T47D (cell line): ENCODE data around the gene BCL2L11.

Experiments
- DNase-seq, 2 experiments: peaks; one replicate each; pipeline versions ENCODE4 v3.0.0 to v3.0.0-alpha.2; 2011 to 2012; ENCODE audit warnings: low read depth in 1 of 2, low spot score in 1 of 2
- JUND ChIP-seq: IDR thresholded peaks from 2 replicates; pipeline ENCODE4 v1.6.1; 2012; ENCODE audit warnings: low read depth
- in situ Hi-C: cut with HindIII; loops from 2 replicates; pipeline ENCODE4 v1.10.0; 2016; ENCODE audit warnings: low sequenced_read_pairs, low pct_unique_long_range_greater_than_20kb

The BCL2L11 gene

DNA sequence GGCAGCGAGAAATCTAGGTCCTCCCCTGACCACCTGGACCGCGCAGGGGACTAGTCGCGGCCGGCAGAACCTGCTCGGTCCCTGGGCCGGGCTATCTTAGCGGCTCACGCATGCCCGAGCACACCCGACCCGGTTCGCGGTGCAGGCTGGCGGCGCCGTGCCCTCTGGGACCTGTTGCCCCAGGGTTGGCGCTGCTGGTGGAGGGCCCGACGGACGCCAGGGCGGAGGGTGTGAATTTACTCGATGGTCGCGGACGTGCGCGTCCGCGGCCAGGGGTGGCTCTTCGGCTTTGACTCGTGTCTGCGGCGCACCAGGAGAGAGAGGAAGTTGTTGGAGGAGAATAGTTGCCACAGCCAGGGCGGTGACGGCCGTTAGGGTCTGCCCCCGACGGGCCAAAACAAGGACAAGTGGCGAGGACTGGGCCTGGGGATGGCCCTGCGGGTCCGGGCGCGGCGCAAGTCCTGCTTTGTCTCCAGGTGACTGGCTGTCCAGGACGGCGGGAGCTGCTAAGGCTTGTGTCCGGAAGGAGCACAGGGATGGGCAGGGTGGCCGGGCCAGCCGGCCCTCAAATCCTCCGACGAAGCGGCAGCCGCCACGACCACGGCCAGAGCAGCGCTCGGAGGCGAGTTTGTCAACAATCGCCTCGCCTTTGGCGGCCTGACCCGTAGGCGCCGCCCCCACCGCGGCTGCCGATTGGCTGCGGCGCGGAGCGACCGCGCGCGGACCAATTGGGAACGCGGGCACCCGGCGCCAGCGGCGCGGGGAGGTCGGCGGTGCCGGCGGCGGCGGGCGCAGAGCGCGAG, 1.3 kb downstream of the BCL2L11 start:
- TF ChIP-seq JUND = no peak
- peak; percentile 87 for DNase-seq
- in situ Hi-C loops = no loop called here

DNA sequence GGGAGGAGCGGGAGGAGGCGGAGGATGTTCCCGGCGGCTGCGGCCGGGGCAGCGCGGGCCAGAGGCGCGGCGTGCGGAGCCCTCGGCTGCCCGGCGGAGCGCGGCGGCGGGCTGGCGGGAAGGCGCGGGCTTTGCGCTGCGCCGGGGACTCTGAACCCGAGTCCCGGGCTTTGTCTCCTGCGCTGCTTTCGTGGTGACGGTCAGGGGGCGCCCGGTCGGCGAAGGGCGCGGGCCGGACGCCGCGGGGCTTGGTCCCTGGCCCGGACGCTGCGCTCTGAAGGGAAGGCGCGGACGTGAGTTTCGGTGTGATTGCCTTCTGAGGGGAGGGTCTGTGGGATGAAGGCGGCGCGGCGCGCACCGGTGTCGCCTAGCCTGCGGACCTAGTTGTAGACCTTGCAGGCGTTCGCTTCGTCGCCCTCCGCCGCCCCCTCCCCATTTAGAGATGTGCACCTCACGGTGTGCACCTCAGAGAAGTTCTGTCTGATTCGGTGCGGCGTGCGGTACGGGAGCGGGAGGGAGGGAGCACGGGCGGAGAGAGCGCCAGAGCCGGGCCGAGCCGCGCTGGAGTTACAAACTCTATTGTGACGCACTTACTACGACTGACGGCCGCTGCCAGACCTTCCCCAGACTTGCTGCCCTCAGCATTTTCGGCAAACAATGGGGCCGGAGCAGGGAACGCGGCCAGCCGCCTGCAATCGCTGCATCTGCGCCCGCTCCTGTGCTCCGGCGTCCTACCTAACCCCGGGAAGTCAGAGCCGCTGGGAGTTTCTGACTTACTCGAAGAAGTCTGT, 2.1 kb downstream of the BCL2L11 start:
- in situ Hi-C loops = no loop called here
- DNase-seq = peak in 1 of 2 experiments; percentile 64
- TF ChIP-seq JUND = no peak

DNA sequence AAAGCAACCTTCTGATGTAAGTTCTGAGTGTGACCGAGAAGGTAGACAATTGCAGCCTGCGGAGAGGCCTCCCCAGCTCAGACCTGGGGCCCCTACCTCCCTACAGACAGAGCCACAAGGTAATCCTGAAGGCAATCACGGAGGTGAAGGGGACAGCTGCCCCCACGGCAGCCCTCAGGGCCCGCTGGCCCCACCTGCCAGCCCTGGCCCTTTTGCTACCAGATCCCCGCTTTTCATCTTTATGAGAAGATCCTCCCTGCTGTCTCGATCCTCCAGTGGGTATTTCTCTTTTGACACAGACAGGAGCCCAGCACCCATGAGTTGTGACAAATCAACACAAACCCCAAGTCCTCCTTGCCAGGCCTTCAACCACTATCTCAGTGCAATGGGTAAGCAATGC, 3.0 kb downstream of the BCL2L11 start:
- in situ Hi-C loops = no loop called here
- no peak for DNase-seq

DNA sequence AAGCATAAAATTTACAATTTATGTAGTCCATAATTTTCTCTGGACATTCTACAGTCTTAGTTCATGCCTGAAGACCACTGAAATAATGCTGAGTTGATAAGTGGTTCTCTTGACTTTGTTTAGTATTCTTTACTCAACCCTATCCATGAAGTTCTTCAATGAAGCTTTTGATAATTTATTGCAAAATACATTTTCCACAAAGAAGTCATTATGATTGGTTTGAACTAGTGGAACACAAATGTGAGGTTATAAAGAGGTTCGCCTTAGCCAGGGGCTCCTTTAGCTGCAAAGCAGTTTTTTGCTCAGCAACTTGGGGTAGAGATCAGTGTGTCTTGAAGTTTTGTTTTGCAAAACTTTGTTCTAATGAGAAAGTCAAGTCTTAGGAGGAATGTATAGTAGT, 5.9 kb downstream of the BCL2L11 start:
- no peak for TF ChIP-seq JUND
- in situ Hi-C loops = no loop called here
- no peak for DNase-seq

More for the DNA sequence above, 3.0 kb downstream of the BCL2L11 start:
- no peak for TF ChIP-seq JUND

DNA sequence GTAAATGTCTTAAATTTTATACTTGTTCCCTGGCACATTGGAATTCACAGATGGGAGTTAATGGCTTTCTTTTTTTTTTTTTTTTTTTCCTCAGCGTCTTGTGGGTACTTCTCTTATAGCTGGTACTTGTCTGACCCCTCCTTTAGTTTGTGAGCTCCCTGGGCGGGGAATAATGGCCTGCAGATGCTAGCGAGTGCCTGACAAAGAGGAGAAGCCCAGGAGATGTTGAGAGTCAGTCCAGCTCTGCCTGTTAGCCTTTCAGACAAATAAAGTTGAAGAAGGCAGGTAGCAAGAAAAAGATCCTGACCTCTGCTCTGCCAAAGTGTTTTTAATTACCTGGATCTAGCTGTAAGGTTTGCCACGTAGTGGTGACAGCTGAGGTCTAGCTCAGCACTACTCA, 6.6 kb downstream of the BCL2L11 start:
- in situ Hi-C loops = no loop called here
- DNase-seq = no peak
- no peak for TF ChIP-seq JUND

DNA sequence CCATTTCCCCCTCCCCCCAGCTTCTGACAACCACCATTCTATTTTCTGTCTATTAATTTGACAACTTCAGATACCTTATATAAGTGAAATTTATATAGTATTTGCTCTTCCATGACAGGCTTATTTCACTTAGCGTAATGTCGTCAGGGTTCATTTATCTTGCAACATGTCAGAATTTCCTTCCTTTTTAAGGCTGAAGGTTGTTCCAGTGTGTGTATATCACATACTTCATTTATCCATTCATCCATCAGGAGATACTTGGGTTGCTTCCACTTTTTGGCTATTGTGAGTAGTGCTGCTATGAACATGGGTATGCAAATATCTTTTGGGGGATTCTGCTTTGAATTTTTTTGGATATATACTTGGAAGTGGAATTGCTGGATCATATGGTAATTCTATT, 7.4 kb downstream of the BCL2L11 start:
- no peak for TF ChIP-seq JUND
- in situ Hi-C loops = no loop called here
- DNase-seq = no peak

DNA sequence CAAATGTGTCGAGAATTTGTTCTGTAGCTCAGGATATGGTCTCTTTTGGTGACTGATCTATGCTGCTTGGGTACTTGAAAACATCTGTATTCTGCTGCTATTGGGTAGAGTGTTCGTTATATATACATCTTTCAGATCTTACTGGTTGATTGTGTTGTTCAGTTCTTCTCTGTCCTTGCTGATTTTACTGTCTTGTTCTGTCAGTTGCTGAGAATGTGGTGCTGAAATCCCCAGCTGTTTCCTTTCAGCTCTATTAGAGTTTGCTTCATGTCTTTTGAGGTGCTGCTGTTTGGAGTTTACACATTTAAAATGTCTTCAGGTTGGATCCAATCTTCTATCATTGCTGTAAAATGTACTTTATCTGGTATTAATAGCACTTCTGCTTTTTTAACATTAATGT, 12.9 kb downstream of the BCL2L11 start:
- TF ChIP-seq JUND = no peak

DNA sequence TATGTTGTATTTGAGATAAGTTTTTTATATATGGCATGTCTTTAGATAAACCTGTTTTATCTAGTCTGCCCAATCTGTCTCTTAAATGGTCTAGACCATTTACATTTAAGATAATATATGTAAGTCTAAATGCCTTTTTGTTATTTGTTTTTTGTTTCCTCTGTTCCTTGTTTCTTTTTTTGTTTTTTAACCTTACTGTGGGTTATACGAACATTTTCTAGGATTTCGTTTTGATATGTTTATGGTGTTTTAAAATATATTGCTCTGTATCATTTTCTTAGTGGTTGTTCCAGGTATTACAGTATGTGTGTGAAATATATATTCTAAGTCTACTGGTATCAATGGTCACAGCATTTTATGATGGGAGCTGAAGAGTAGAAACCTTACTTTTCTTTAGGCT, 13.3 kb downstream of the BCL2L11 start:
- no peak for TF ChIP-seq JUND
- in situ Hi-C loops = no loop called here

More for the DNA sequence above, 12.9 kb downstream of the BCL2L11 start:
- DNase-seq = no peak
- in situ Hi-C loops = no loop called here

DNA sequence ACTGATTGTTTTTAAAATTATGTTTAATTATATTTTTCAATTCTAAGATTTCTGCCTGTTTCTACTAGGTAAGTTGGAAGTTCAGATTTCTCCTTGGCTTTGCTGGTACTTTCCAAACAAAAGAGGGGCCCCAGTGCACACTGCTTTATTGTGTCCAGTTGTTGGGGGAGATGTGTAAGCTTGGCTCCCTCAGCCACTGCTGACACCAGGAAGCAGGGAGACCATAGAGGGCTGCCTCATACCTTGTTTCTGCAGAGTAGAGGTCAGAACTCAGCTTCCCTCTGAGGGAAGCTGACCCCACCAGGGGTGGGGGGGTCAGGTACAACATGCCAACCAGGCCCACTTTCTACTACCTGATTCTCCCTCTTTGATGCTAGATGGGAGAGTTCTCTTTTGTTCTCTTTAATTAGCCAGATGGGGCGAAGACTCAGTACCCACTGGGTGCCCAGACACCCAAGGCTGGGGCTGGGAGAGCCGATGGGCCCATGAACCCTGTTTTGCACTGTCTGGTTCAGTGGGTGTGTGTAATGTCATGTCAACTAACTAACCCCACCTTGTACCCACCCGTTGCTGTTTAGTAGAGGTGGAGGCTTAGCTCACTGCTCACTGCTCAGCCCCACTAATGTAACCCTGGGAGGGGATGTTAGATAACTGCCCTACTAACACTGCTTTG, 14.7 kb downstream of the BCL2L11 start:
- in situ Hi-C loops = no loop called here
- TF ChIP-seq JUND = no peak
- DNase-seq = no peak

More for the DNA sequence above, 13.3 kb downstream of the BCL2L11 start:
- no peak for DNase-seq

DNA sequence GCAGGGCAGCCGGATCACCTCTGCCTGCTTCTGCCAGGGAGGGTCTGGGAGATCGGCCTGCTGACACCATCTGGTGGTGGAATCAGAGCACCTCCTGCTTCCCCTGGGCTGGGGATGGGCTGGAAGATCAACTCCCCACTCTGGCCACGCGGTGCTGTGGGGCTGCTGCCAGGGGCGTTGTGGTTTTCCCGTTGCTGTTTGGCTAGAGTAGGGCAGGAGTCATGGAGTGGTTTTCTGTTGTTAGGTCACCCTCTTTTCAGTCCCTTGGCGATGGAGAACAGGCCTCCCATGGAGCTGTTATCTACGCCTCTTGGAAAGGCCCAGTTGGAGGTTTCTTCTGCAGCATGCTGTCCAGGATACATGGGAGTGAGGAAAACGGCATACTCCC, 15.2 kb downstream of the BCL2L11 start:
- no peak for TF ChIP-seq JUND
- in situ Hi-C loops = no loop called here
- DNase-seq = no peak

DNA sequence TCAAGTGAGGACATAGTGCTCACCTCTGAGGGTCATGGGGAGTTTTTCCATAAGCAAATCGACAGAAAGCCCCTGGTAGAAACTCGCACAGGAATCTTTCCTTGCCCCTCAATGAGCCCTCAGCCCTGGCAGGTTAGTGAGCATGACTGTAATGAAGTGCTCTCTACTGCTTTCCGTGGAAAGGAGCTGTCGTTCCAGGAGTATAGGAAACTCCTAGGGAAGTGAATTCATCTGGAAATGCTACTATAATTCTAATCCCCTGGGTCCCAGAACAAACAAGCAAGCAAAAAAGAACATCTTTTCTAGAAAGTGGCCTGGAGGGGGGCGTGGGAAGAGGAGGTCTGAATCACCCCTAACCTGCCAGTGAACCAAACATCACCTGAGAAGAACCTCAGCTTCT, 18.1 kb downstream of the BCL2L11 start:
- TF ChIP-seq JUND = no peak
- in situ Hi-C loops = no loop called here
- DNase-seq = no peak

DNA sequence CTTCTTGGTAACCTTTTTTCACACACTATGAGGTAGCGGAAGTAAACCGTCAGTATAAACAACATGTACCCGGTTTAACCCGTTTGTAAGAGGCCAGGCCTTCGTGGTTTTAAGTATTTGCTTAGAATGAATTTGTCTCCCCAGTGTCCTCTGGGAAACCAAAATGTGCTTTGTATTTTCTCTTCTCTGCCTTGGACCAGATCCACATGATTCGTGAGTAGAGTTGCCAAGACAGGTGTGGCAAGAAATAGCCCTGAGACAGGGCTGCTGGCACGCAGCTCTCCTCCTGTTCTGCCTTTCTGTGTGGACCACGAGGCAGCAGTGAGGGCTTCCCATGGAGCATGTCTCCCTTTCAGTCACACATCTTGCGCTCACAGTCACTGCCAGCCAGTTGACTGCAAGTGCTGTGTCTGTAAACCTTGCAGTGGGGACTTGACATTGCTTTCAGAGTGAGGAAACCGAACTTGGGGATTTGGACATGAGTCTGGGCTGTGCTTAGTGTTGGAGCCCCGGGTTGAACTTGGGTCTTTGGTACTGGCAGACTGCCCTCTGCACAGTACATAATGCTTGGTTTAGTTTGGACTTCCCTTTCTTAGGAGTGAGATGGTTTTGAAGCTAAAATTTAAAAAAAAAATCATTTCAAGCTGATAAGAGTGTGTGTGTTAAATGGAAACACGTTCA, 19.1 kb downstream of the BCL2L11 start:
- in situ Hi-C loops = no loop called here
- DNase-seq = peak in 1 of 2 experiments; percentile 90
- TF ChIP-seq JUND = no peak
